H9 (cell line): Measurements from ENCODE around the gene CHKB. TPM values are rescaled to one million over a fixed set of nuclear protein-coding genes. Genes with fewer than 3 reads are reported as not detected.
"Not testable (repeated sequence)": the region's sequence is repeated elsewhere in the genome, so short reads cannot be mapped to it uniquely, and the experiment has no call there.

Experiments used
- DNase-seq: peaks from one replicate; pipeline ENCODE4 v3.0.0-alpha.2; 2017
- H2AFZ ChIP-seq: one replicate; pipeline ENCODE4 v1.6.1; 2013; ENCODE audit warnings: mild to moderate bottlenecking, low read length, control low read depth, moderate library complexity
- H2AK5ac ChIP-seq: 2 replicates; pipeline ENCODE4 v1.6.1; 2013; ENCODE audit warnings: low read length, control low read depth, mixed read lengths; ENCODE audit not compliant: insufficient read length
- H2BK120ac ChIP-seq: one replicate; pipeline ENCODE4 v1.6.1; 2013; ENCODE audit warnings: low read depth, mild to moderate bottlenecking, low read length, control low read depth, inconsistent platforms; ENCODE audit not compliant: poor library complexity, severe bottlenecking
- H2BK12ac ChIP-seq: 2 replicates; pipeline ENCODE4 v1.6.1; 2013; ENCODE audit warnings: low read length, control low read depth, mixed read lengths, low read depth; ENCODE audit not compliant: insufficient read length
- H2BK15ac ChIP-seq: 2 replicates; pipeline ENCODE4 v1.6.1; 2013; ENCODE audit warnings: low read depth, low read length, control low read depth
- H2BK20ac ChIP-seq: one replicate; pipeline ENCODE4 v1.6.1; 2013; ENCODE audit warnings: low read depth, mild to moderate bottlenecking, low read length, control low read depth, inconsistent platforms; ENCODE audit not compliant: poor library complexity, severe bottlenecking
- H2BK5ac ChIP-seq: 2 replicates; pipeline ENCODE4 v1.6.1; 2013; ENCODE audit warnings: low read length, control low read depth, mixed read lengths; ENCODE audit not compliant: insufficient read length
- H3K14ac ChIP-seq: 2 replicates; pipeline ENCODE4 v1.6.1; 2013; ENCODE audit warnings: low read length, control low read depth; ENCODE audit not compliant: insufficient read depth
- H3K18ac ChIP-seq: 2 replicates; pipeline ENCODE4 v1.6.1; 2013; ENCODE audit warnings: low read depth, mild to moderate bottlenecking, mixed read lengths, low read length, control low read depth; ENCODE audit not compliant: insufficient read length
- H3K23ac ChIP-seq: 2 replicates; pipeline ENCODE4 v1.6.1; 2013; ENCODE audit warnings: low read length, control low read depth, mixed read lengths, low read depth; ENCODE audit not compliant: insufficient read length
- H3K23me2 ChIP-seq: 2 replicates; pipeline ENCODE4 v1.6.1; 2013; ENCODE audit warnings: low read depth, mild to moderate bottlenecking, mixed read lengths, low read length, control low read depth; ENCODE audit not compliant: insufficient read length, poor library complexity, severe bottlenecking
- H3K27ac ChIP-seq: 2 replicates; pipeline ENCODE4 v1.5.1; 2013; ENCODE audit warnings: low read length, control low read depth, mixed read lengths, low read depth; ENCODE audit not compliant: insufficient read length
- H3K27me3 ChIP-seq: 2 replicates; pipeline ENCODE4 v1.6.1; 2013; ENCODE audit warnings: low read length, control low read depth, inconsistent platforms; ENCODE audit not compliant: insufficient read depth
- H3K4ac ChIP-seq: 2 replicates; pipeline ENCODE4 v1.6.1; 2013; ENCODE audit warnings: low read depth, mild to moderate bottlenecking, control low read depth, inconsistent platforms, low read length, moderate library complexity
- H3K4me1 ChIP-seq: 2 replicates; pipeline ENCODE4 v1.6.1; 2013; ENCODE audit warnings: low read length, control low read depth, inconsistent platforms; ENCODE audit not compliant: insufficient read depth
- H3K4me2 ChIP-seq: 2 replicates; pipeline ENCODE4 v1.6.1; 2013; ENCODE audit warnings: low read length, control low read depth, mixed read lengths; ENCODE audit not compliant: insufficient read length, insufficient read depth
- H3K56ac ChIP-seq: 2 replicates; pipeline ENCODE4 v1.6.1; 2013; ENCODE audit warnings: low read depth, mild to moderate bottlenecking, mixed read lengths, low read length, control low read depth; ENCODE audit not compliant: insufficient read length
- H3K79me1 ChIP-seq: 2 replicates; pipeline ENCODE4 v1.6.1; 2013; ENCODE audit warnings: low read depth, mild to moderate bottlenecking, moderate library complexity, low read length, control low read depth, inconsistent platforms; ENCODE audit not compliant: insufficient read depth, poor library complexity, severe bottlenecking
- H3K79me2 ChIP-seq: 2 replicates; pipeline ENCODE4 v1.6.1; 2013; ENCODE audit warnings: low read length, control low read depth, inconsistent platforms; ENCODE audit not compliant: insufficient read depth
- H3K9ac ChIP-seq: 2 replicates; pipeline ENCODE4 v1.6.1; 2013; ENCODE audit warnings: low read length, control low read depth, mixed read lengths; ENCODE audit not compliant: insufficient read length; ENCODE audit errors: extremely low read depth
- H3K9me3 ChIP-seq: one replicate; pipeline ENCODE4 v1.6.1; 2013; ENCODE audit warnings: low read depth, low read length, inconsistent platforms; ENCODE audit not compliant: control insufficient read depth
- H3T11ph ChIP-seq: one replicate; pipeline ENCODE4 v1.6.1; 2013; ENCODE audit warnings: mild to moderate bottlenecking, low read length, control low read depth, inconsistent platforms
- H4K20me1 ChIP-seq: one replicate; pipeline ENCODE4 v1.6.1; 2013; ENCODE audit not compliant: control insufficient read depth, insufficient read length, insufficient read depth
- H4K5ac ChIP-seq: 2 replicates; pipeline ENCODE4 v1.6.1; 2013; ENCODE audit warnings: low read depth, mild to moderate bottlenecking, mixed read lengths, low read length, control low read depth; ENCODE audit not compliant: insufficient read length
- H4K8ac ChIP-seq: replicated peaks from 2 replicates; pipeline ENCODE4 v1.6.1; 2013; ENCODE audit warnings: low read length, control low read depth, mixed read lengths, low read depth; ENCODE audit not compliant: insufficient read length
- H4K91ac ChIP-seq: 2 replicates; pipeline ENCODE4 v1.6.1; 2013; ENCODE audit warnings: low read depth, mild to moderate bottlenecking, moderate library complexity, mixed read lengths, low read length, control low read depth; ENCODE audit not compliant: insufficient read length
- H3K27ac Mint-ChIP-seq, 3 experiments: 2 replicates in 2 of 3; 3 replicates in 1 of 3; pipeline ENCODE4 v1.8.0; 2020 to 2021; ENCODE audit warnings: mixed read lengths in 3 of 3, mild to moderate bottlenecking in 1 of 3, moderate library complexity in 1 of 3
- H3K27me3 Mint-ChIP-seq: 2 replicates; pipeline ENCODE4 v1.8.0; 2021; ENCODE audit warnings: low read depth, mild to moderate bottlenecking, moderate library complexity, mixed read lengths
- H3K36me3 Mint-ChIP-seq, 3 experiments: 2 replicates in 2 of 3; 3 replicates in 1 of 3; pipeline ENCODE4 v1.8.0; 2020 to 2021; ENCODE audit warnings: low read depth in 3 of 3, mixed read lengths in 3 of 3; ENCODE audit not compliant: insufficient read depth in 1 of 3
- H3K4me1 Mint-ChIP-seq, 2 experiments: 2 replicates each; pipeline ENCODE4 v1.8.0; 2020; ENCODE audit warnings: mixed read lengths in 2 of 2
- H3K4me3 Mint-ChIP-seq, 2 experiments: 2 replicates in 1 of 2; 3 replicates in 1 of 2; pipeline ENCODE4 v1.8.0; 2020 to 2021; ENCODE audit warnings: mild to moderate bottlenecking in 2 of 2, mixed read lengths in 2 of 2, moderate library complexity in 1 of 2
- H3K9me3 Mint-ChIP-seq, 2 experiments: 2 replicates in 1 of 2; 3 replicates in 1 of 2; pipeline ENCODE4 v1.8.0; 2020; ENCODE audit warnings: mild to moderate bottlenecking in 2 of 2, mixed read lengths in 2 of 2, moderate library complexity in 1 of 2
- WGBS: extraction: QIAGEN DNeasy Blood & Tissue Kit; methylation state at CpG from one replicate; pipeline ENCODE4 v1.1.7; 2013; ENCODE audit warnings: missing lambda C conversion rate, low lambda C conversion rate, mixed read lengths; ENCODE audit not compliant: insufficient read length; ENCODE audit errors: extremely low coverage; 5-methylcytosine and 5-hydroxymethylcytosine counted together
- total RNA-seq: library from RNA; stranded (reverse); gene quantifications from 2 replicates; pipeline ENCODE4 v1.2.1, GENCODE V29; 2021
- TF ChIP-seq, protein P1 (sequence below): fragments of 200-600 bp; sonication (generic); conservative IDR thresholded peaks from 3 replicates; pipeline ENCODE4 v1.8.0; 2021; ENCODE audit warnings: antibody characterized with exemption, mild to moderate bottlenecking

Gene CHKB
- total RNA-seq, 1 experiment from 2014 or later: 64.9 TPM

DNA sequence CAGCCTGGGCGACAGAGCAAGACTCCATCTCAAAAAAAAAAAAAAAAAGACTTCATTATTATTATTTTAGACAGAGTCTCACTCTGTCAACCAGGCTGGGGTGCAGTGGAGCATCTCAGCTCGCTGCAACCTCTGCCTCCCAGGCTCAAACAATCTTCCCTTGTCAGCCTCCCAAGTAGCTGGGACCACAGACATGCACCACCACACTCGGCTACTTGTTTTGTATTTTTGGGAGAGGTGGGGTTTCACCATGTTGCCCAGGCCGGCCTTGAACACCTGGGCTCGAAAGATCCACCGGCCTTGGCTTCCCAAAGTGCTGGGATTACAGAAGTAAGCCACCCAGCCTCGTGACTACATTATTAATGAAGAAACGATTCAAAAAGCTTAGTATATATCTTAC is 47.5 kb downstream of the CHKB start:
- H3K27ac ChIP-seq: no peak overlapping the region
- H3K27ac Mint-ChIP-seq: no peak overlapping the region

DNA sequence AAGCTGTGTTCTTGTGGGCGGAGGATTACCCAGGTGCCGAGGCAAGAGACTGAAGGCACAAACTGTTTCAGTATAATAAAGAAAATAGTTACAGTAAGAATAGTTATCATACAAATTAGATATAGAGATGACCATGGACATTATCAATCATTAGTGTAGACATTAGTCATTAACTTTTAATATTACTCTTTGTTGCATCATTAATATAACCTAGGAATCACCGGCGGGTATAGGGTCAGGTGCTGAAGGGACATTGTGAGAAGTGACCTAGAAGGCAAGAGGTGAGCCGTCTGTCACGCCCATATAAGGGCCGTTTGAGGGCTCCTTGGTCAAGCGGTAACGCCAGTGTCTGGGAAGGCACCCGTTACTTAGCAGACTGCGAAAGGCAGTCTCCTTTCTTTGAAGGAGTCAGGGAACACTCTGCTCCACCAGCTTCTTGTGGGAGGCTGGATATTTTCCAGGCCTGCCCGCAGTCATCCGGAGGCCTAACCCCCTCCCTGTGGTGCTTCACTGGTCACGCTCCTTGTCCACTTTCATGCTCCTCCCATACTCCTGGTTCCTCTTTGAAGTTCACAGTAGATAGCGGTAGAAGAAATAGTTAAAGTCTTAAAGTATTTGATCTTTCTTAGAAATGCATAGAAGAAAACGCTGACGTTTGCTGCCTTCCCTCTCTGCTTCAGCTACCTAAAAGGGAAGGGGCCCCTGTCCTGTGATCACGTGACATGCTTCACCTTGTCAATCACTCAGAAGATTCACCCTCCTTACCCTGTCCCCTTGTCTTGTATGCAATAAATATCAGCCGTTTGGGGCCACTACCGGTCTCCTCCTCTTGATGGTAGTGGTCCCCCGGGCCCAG is 48.6 kb downstream of the CHKB start:
- no CpG with 5 or more reads among the region's 21 CpGs for WGBS
- H2AK5ac ChIP-seq, H3K27ac Mint-ChIP-seq: not testable (repeated sequence)

More for the DNA sequence above, 47.5 kb downstream of the CHKB start:
- H3K56ac ChIP-seq: no peak overlapping the region
- no peak overlapping the region for H4K5ac ChIP-seq
- no peaks in the 10 kb centered on the region for H3K9me3 Mint-ChIP-seq
- H3K27me3 Mint-ChIP-seq: peaks cover 74% of the 10 kb centered on the region
- no peak overlapping the region for H2AFZ ChIP-seq
- no peaks in the 10 kb centered on the region for H3K36me3 Mint-ChIP-seq
- no peak overlapping the region for H3K23ac ChIP-seq
- H2BK15ac ChIP-seq: no peak overlapping the region
- H2BK5ac ChIP-seq: no peak overlapping the region
- no peaks in the 10 kb centered on the region for H3K4me1 ChIP-seq
- no peak overlapping the region for H4K91ac ChIP-seq
- no peak overlapping the region for H3K18ac ChIP-seq
- no peak for DNase-seq
- no peak overlapping the region for H3K9ac ChIP-seq
- no peak overlapping the region for H3K14ac ChIP-seq
- H2BK12ac ChIP-seq: no peak overlapping the region
- no peaks in the 10 kb centered on the region for H4K20me1 ChIP-seq
- H3K4ac ChIP-seq: no peak overlapping the region
- H2AK5ac ChIP-seq: no peak overlapping the region
- no peak overlapping the region for H3T11ph ChIP-seq
- H3K4me3 Mint-ChIP-seq: no peak overlapping the region
- no CpG with 5 or more reads among the region's 8 CpGs for WGBS
- H3K4me2 ChIP-seq: no peak overlapping the region
- no peaks in the 10 kb centered on the region for H3K9me3 ChIP-seq
- H2BK120ac ChIP-seq: no peak overlapping the region
- H4K8ac ChIP-seq: no peak overlapping the region
- H3K27me3 ChIP-seq: peaks cover 17% of the 10 kb centered on the region; the same call in 1 of the 2 replicates
- H3K79me2 ChIP-seq: no peaks in the 10 kb centered on the region
- H3K23me2 ChIP-seq: peaks cover 18% of the 10 kb centered on the region
- TF ChIP-seq, protein P1, sequence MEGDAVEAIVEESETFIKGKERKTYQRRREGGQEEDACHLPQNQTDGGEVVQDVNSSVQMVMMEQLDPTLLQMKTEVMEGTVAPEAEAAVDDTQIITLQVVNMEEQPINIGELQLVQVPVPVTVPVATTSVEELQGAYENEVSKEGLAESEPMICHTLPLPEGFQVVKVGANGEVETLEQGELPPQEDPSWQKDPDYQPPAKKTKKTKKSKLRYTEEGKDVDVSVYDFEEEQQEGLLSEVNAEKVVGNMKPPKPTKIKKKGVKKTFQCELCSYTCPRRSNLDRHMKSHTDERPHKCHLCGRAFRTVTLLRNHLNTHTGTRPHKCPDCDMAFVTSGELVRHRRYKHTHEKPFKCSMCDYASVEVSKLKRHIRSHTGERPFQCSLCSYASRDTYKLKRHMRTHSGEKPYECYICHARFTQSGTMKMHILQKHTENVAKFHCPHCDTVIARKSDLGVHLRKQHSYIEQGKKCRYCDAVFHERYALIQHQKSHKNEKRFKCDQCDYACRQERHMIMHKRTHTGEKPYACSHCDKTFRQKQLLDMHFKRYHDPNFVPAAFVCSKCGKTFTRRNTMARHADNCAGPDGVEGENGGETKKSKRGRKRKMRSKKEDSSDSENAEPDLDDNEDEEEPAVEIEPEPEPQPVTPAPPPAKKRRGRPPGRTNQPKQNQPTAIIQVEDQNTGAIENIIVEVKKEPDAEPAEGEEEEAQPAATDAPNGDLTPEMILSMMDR: no peak
- peaks cover 9 to 13% of the 10 kb centered on the region in 2 experiments for H3K4me1 Mint-ChIP-seq
- H3K79me1 ChIP-seq: no peaks in the 10 kb centered on the region
- H2BK20ac ChIP-seq: no peak overlapping the region

More for the DNA sequence above, 48.6 kb downstream of the CHKB start:
- not testable (repeated sequence) for H3K23ac ChIP-seq, H3K56ac ChIP-seq, H3K9me3 ChIP-seq, H3K4me1 ChIP-seq, H3K79me1 ChIP-seq, H4K20me1 ChIP-seq, H2BK12ac ChIP-seq, H3K79me2 ChIP-seq, DNase-seq, H3K4ac ChIP-seq, H4K5ac ChIP-seq, H3K4me2 ChIP-seq, H3K9me3 Mint-ChIP-seq, H3K36me3 Mint-ChIP-seq, H4K91ac ChIP-seq, H3K27ac ChIP-seq, H2BK20ac ChIP-seq, H2BK120ac ChIP-seq, H2AFZ ChIP-seq, H3T11ph ChIP-seq, H3K14ac ChIP-seq, H4K8ac ChIP-seq, H3K18ac ChIP-seq, H2BK15ac ChIP-seq, H3K9ac ChIP-seq, H2BK5ac ChIP-seq
- Histone ChIP-seq H3K23me2 (peaks cover 18% of the 10 kb centered on the region), H3K27me3 (peaks cover 25% of the 10 kb centered on the region; the same call in 1 of the 2 replicates)
- Mint-ChIP-seq H3K4me1 (peaks cover 9 to 13% of the 10 kb centered on the region in 2 experiments), H3K4me3 (peak overlapping the region in 1 of 2 experiments; percentile 29; a peak in 1 of 5 replicates), H3K27me3 (peaks cover 74% of the 10 kb centered on the region)
